GM19193 (cell line): ENCODE data around the gene RNF186.

ENCODE experiments used
- POLR2A ChIP-seq: IDR thresholded peaks from 4 replicates; pipeline ENCODE4 v1.6.1; 2011; ENCODE audit not compliant: insufficient read depth, insufficient read length; ENCODE audit errors: extremely low read depth

The RNF186 gene

DNA sequence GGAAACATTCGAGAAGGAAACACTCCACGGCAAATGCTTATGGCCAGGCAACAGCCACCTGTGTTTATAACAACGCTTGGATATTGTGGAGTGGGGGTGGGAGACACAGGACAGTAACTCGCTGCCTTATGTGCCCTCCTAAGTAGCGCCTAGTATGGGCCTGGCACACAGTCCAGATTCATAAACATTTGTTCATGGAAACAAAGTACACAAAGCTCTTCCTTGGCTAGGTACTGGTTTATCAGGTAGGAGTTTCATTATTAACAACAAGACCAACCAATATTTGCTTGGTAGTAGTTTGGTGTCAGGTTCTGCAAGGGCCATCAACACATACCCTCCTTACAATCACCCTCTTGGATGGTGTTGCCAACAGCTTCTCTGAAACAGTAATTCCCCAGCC, 38.8 kb downstream of the RNF186 start:
- no peak for TF ChIP-seq POLR2A

DNA sequence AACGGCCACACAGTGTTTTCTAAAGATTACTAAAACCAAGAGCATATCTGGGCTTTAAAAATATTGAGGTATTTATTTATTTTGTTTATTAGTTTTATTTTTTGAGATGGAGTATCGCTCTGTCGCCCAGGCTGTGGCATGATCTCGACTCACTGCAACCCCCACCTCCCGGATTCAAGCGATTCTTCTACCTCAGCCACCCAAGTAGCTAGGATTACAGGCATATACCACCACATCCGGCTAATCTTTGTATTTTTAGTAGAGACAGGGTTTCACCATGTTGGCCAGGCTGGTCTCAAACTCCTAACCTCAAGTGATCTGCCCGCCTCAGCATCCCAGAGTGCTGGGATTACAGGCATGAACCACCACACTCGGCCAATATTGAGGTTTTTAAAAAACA, 39.3 kb downstream of the RNF186 start:
- TF ChIP-seq POLR2A = no peak

DNA sequence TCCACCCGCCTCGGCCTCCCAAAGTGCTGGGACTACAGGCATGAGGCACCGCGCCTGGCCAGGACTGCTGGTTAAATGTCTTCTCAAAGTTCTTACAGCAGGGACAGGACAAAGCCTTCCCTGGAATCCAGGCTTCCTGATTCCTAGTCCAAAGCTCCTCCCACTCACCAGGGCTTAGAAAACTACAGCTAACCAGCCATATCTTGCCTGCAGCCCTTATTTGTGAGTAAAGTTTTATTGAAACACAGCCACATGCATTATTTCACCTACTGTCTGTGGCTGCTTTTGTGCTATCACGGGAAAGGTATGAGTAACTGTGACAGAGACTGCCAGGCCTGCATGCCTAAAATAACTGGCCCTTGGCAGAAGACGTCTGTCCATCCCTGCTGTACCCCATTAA, 39.8 kb downstream of the RNF186 start:
- no peak for TF ChIP-seq POLR2A

DNA sequence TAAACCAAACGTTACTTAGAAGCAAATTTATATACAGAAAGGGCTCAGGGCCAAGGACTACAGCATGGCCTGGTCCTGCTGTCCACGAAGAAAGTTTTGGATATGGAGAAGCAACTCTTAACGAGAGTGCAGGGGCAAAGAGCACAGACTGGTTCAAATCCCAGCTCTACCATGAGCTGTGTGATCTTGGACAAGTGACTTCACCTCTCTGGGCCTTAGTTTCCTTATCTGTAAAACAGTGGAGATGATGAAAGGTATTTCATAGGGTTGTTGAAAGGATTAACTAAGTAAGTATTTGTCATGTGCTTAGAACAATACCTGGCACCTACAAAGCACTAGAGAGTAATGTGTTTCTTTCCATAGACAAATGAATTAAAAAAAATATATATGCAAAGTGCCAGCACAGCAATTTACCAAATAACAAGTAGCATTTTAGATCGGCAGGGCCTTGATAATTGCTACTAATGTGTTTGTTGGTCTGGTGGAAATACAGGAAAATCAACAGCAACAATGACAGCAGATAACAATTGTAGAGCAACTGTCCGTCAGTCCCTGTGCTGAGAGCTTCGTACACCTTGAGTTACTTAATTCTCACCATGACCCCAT, 40.8 kb downstream of the RNF186 start:
- no peak for TF ChIP-seq POLR2A

DNA sequence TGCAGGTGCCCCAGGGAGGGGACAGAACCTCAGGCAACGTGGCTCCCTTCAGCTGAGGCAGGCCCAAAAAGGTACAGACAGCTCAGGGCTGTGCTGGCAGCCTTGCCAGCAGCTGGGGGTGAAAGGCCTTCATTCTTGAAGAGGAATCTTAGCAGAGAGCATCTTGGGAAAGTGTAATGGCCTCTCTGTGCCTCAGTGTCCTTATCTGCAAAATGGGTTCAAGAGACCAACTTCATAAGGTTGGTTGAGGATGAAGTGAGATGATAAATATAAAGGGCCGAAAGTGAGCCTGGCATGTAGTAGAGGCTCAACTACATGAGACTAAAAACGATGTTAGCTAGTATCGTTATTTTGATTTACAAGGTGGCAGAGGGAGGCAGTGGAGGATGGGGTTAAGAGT, 41.6 kb downstream of the RNF186 start:
- no peak for TF ChIP-seq POLR2A

DNA sequence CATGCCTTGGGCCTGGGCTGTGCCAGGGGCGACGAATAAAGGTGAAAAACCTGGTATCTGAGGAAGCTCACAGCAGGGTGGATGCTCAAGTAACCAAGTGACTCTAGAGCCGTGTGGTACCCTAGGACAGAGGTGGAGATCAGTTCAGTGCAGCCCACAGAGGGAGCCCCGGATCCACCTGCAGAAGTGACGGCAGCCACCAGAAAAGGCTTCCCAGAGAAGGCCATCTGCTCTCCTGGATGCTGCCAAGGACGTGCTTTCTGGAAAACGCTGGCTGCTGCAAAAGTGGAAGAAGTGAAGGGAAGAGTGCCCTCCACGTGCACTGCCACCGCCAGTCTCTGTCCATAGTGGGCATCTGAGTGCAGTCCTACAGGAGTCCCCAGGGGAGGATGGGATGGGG, 43.0 kb downstream of the RNF186 start:
- TF ChIP-seq POLR2A = no peak

DNA sequence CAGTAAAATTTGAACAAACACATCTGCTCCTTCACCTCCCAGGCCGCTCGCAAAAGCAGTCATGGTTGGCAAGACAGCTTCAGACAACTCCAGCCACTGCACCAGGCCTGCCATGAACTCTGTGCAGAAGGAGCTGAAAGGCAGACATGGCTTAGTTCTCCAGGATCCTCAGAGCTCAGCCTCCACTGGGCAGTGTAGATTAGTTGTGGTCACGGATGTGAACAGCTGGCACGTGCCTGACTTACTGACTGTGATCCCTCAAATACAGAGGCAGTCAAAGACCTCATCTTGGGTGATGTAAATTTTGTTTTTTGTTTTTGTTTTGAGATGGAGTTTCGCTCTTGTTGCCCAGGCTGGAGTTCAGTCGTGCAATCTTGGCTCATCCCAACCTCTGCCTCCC, 43.7 kb downstream of the RNF186 start:
- TF ChIP-seq POLR2A = no peak

DNA sequence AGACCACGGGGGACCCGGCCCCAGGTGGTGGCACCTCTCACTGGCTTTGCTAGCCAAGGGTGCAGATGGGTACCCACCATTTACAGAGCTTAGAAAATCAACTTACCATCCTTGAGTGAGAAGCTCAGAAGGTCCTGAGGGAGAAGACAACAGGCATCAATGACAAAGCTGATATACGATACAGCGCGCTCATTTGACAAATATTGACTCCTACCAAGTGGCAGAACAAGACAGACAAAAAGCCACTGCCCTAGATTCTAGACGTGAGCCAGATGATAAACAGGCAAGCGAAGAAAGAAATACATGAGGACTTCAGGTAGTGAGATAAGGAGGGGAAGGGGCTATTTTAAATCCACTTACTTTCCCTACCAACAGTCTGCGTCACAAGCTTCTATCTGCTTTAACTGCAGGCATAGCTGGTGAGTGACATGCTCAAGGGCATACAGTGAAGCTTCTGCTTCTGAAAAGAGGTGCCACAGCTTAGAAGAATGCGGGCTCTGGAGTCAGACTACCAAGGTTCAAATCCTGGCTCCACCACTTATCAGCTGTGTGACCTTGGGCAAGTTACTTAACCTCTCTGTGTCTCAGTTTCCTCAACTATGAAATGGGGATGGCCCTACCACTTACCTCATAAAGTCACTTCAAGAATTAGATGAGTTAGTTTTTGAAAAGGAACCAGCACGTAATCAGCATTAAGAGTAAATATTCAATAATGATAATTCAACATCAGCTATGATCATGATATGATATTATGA, 44.5 kb downstream of the RNF186 start:
- no peak for TF ChIP-seq POLR2A

DNA sequence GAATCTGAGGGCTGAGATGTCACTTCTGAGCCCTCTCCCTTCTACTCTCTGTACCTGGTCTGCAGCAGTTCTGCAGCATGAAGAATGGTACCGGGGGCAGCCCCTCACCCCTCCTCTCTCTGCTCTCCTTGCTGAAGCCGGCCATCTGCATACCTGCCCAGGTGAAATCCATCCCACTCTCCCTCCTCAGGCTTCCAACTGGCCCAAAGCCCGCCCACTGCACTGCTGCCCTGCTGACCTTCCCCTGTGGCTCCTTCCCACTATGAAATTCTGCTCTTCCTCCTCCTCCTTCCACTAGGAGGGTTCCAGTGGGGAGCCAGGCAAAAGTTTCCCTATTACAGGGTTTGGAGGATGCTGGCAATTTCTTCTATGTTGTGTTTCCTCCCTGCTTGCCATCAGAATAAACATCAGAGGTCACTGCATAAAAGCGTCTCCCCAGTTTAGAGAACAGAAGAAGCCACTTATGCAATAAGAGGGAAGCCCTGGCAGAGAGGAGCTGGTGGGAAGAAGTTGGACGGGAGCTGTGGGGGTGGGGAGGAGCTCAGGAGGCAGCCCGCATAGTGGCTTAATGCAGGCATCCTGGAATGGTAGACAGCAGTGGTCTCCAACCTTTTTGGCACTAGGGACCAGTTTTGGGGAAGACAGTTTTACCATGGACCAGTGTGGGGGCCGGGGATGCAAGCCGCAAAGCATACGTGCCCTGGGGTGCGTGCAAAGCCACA, 45.7 kb downstream of the RNF186 start:
- no peak for TF ChIP-seq POLR2A

DNA sequence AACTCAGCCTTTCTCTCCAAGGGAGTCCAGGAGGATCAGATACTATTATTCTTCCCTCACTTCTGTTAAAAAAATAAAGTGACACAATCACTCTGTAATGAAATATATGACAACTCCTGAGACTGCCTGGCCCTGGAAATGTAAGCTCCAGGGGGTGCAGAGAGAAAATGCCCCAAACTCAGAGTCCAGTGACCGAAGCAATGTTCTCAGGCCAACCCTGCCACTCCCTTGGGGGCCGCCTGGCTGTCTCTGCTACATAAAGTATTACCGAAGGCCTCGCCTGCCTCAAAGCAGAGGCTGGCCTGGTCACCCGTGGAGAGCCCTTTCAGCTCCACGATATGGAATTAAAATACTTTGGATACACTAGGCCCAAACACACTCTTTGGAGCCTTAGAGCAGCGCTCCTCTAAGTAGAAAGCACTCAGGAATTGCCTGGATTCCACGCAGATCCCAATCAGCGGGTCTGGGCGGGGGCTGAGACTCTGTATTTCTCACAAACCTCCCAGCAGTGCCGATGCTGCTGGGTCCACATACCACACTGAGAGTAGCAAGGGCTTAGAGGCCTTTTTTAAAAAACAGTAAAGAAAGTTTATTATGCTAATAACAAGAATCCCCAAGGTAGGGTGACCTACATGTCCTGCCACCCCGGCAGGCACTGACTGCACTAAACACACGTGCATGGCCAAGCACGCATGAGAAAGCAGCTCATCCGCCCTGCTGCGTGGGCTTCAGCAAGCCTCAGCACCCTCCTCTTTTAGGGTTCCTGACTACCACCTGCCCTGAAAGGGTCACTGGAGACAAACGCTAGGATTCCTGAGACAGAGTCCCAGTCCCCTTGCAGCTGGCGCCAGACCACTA, 46.5 kb downstream of the RNF186 start:
- no peak for TF ChIP-seq POLR2A

DNA sequence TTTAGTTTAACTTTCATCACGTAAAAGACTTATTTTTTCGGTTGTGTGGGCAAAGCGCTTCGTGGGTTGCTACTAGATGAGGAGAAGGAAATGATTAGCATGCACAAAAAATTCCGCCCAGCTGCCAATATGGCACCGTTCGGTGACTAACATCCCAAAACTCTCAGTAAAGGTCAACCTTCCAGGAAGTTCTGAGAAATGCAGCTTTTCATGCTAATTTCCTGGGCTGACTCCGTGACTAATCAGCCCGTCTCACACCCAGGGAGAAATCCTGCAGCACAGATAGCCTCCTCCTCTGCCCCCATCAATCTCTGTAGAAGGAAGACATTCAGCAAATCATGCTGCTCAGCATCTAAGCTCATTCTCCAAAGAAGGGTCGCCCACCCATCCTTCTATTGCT, 49.5 kb downstream of the RNF186 start:
- no peak for TF ChIP-seq POLR2A

DNA sequence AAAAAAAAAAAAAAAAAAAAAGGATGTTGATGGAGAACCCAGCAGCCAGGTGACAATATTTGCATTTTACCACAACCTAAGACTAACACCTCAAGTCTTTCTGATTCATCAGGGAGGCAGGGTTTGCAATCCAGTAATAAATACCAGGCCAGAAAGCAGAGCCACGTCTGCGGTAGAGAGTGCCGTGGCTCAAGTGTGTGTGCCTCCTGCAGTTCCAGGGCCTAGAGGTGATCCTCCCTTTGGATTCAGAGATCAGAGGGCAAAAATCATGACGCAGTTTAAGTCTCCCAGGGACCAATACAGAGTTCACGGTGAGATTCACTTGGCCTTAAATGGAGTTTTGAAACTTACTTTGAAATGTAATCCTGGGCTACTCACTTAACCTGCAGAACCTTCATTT, 50.2 kb downstream of the RNF186 start:
- no peak for TF ChIP-seq POLR2A
